BE2C (cell line): Measurements from ENCODE around the gene ZBTB7A. TPM values are rescaled to one million over a fixed set of nuclear protein-coding genes. Genes with fewer than 3 reads are reported as not detected.

Experiments used
- DNase-seq: peaks from one replicate; pipeline ENCODE4 v3.0.0-alpha.2; 2020
- H3K27me3 ChIP-seq: fragments of 250-450 bp; sonication (Bioruptor Pico); 2 replicates; pipeline ENCODE4 v1.5.1; 2020; ENCODE audit warnings: mild to moderate bottlenecking
- H3K36me3 ChIP-seq: fragments of 250-450 bp; sonication (Bioruptor Pico); 2 replicates; pipeline ENCODE4 v1.5.1; 2020; ENCODE audit warnings: mild to moderate bottlenecking
- H3K4me1 ChIP-seq: fragments of 250-450 bp; sonication (Bioruptor Pico); 2 replicates; pipeline ENCODE4 v1.5.1; 2020
- H3K4me3 ChIP-seq: 2 replicates; pipeline ENCODE4 v1.5.1; 2011; ENCODE audit warnings: low read depth, low read length
- H3K9me3 ChIP-seq: fragments of 250-450 bp; sonication (Bioruptor Pico); 2 replicates; pipeline ENCODE4 v1.5.1; 2020
- polyA plus RNA-seq: library from polyadenylated mRNA; unstranded; fragments of >200 nt; gene quantifications from one replicate; pipeline ENCODE4 v1.2.1, GENCODE V29; 2012; ENCODE audit warnings: low read depth, missing spikeins; ENCODE audit not compliant: insufficient read length, insufficient read depth
- TF ChIP-seq, protein P1 (sequence below): IDR thresholded peaks from 2 replicates; pipeline ENCODE4 v1.5.1; 2012; ENCODE audit warnings: mild to moderate bottlenecking, low read depth, low read length

Gene ZBTB7A
- polyA plus RNA-seq = 17.1 TPM

DNA sequence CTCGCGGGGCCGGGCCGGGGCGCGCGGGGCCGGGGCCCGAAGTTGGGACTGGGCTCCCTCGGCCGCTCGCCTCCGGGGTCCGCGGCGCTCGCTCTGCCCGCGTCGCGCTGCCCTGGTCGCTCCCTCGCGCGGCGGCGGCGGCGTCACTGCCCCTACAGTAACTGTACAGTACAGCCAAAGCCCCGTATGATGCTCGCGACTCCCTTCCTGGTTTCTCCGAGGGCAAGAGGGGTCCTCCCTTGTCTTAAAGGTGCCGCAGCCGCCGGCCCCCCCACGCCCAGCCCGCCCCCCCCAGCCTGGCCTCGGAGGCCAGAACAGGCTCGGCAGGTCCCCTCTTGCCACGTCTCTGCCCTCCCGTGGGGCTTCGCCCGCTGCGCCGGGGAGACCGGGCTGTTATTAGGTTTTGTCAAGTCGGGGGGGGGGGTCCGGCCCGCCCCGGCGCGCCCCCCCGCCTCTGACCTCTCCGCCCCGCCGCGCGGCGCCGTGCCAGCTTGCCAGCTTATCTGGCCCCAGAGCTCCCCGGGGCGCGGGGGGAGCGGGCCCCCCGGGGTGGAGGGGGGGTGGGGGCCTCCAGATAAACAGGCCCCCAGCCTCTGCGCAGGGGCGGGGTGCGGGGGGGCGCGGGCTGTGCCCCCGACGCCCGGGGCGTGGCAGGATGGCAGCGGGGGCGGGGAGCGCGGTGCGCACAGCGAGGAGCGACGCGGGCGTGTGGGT lies at the start of gene ZBTB7A:
TSS of gene ZBTB7A (minus strand) at position 218 of the 714 bp plus-strand sequence. CDS start 11,667 bp downstream, outside the sequence.
- H3K27me3 ChIP-seq = no peaks in the 10 kb centered on the region
- peaks cover 19% of the 10 kb centered on the region for H3K36me3 ChIP-seq
- H3K9me3 ChIP-seq = no peaks in the 10 kb centered on the region
- DNase-seq = peak; percentile 89
- TF ChIP-seq, protein P1, sequence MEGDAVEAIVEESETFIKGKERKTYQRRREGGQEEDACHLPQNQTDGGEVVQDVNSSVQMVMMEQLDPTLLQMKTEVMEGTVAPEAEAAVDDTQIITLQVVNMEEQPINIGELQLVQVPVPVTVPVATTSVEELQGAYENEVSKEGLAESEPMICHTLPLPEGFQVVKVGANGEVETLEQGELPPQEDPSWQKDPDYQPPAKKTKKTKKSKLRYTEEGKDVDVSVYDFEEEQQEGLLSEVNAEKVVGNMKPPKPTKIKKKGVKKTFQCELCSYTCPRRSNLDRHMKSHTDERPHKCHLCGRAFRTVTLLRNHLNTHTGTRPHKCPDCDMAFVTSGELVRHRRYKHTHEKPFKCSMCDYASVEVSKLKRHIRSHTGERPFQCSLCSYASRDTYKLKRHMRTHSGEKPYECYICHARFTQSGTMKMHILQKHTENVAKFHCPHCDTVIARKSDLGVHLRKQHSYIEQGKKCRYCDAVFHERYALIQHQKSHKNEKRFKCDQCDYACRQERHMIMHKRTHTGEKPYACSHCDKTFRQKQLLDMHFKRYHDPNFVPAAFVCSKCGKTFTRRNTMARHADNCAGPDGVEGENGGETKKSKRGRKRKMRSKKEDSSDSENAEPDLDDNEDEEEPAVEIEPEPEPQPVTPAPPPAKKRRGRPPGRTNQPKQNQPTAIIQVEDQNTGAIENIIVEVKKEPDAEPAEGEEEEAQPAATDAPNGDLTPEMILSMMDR = no peak
- H3K4me1 ChIP-seq = no peaks in the 10 kb centered on the region
- peak within 1 kb of the TSS; percentile 69 for H3K4me3 ChIP-seq

GRCh38 chr19:4115818-4116385 lies 49.2 kb upstream of the ZBTB7A start:
- Histone ChIP-seq H3K4me3 (no peak overlapping the region), H3K4me1 (no peaks in the 10 kb centered on the region), H3K27me3 (no peaks in the 10 kb centered on the region), H3K36me3 (peaks cover 60% of the 10 kb centered on the region), H3K9me3 (no peaks in the 10 kb centered on the region)
- TF ChIP-seq, protein P1 = no peak
- no peak for DNase-seq

GRCh38 chr19:4115050-4115817 lies 48.5 kb upstream of the ZBTB7A start:
- H3K36me3 ChIP-seq = peaks cover 60% of the 10 kb centered on the region
- no peak overlapping the region for H3K4me3 ChIP-seq
- no peaks in the 10 kb centered on the region for H3K9me3 ChIP-seq
- TF ChIP-seq, protein P1 = no peak
- H3K4me1 ChIP-seq = no peaks in the 10 kb centered on the region
- no peaks in the 10 kb centered on the region for H3K27me3 ChIP-seq
- no peak for DNase-seq

DNA sequence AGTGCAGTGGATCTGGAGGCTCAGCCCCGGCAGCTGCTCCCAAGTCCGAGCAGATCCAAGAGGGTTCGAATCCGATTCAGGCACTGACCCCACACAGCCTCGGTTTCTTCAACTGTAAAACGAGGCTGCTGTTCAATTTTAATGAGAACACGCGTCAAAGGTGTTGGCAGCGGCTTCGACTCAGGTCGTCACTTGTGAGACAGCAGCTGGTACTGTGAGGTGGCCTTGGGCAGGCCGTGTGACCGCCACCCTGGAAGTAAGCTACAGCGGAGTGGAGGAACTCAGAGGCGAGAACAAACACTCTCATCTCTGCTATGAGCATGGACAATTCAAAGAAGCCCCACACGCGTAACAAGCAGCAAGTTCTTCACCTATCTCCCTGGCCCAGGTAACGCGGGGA lies 47.5 kb upstream of the ZBTB7A start:
- H3K4me1 ChIP-seq = no peaks in the 10 kb centered on the region
- H3K27me3 ChIP-seq = no peaks in the 10 kb centered on the region
- peaks cover 59% of the 10 kb centered on the region for H3K36me3 ChIP-seq
- no peaks in the 10 kb centered on the region for H3K9me3 ChIP-seq
- DNase-seq = no peak
- no peak overlapping the region for H3K4me3 ChIP-seq
- TF ChIP-seq, protein P1 = no peak

DNA sequence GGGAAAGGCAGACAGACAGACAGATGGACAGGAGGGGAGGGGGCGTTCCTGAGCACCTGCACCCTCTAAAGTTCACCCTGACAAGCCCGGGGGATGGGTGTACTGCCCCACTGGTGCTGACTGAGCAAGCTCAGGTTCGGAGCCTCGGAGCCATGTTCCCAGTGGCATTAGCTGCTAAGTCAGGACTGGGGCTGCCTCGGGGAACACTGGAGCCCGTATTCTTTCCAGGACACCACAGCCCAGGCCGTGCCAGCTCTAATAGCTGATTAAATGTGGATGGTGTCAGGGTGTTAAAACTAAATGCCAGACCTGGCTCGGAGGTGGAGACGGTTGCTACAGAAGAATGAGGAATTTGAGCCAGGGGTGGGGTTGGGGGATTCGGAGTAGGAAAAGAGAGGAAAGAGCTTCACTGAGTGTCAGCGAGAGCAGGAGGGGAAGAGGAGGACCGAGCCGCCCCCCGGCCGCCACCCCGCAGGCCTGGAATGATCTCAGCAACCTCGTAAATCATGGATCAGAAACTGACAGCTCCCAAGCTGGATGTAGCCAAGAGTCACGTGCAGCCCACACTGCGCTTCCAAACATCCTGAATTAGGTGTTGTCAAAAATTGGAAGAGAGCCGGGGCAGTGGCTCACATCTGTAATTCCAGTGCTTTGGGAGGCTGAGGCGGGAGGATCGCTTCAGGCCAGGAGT lies 46.8 kb upstream of the ZBTB7A start:
- Histone ChIP-seq H3K27me3 (no peaks in the 10 kb centered on the region), H3K36me3 (peaks cover 64% of the 10 kb centered on the region), H3K4me1 (no peaks in the 10 kb centered on the region), H3K4me3 (no peak overlapping the region), H3K9me3 (no peaks in the 10 kb centered on the region)
- TF ChIP-seq, protein P1 = no peak
- DNase-seq = no peak
